ENCODE results near the gene IQCC. TPM values are rescaled to one million over a fixed set of nuclear protein-coding genes. Genes with fewer than 3 reads are reported as not detected.

IQCC gene
- total and polyA plus RNA-seq, 4 donors: 1.6 to 3.8 (median 2.5) TPM

GRCh38 chr1:32232558-32233304 lies 27.3 kb downstream of the IQCC start:
- Histone ChIP-seq H3K4me3 (no peak overlapping the region), H3K27ac (ENCODE audit: low read depth in 1 of 2, low read length in 1 of 2) (no peak overlapping the region), H3K9me3 (ENCODE audit: control insufficient read depth in 4 of 4, insufficient read depth in 3 of 4, low read length in 3 of 4) (no peaks in the 10 kb centered on the region), H3K36me3 (ENCODE audit: control insufficient read depth in 4 of 4, insufficient read depth in 4 of 4, low read length in 4 of 4) (peaks cover 15 to 35% (median 21%) of the 10 kb centered on the region in 4 donors), H3K4me1 (ENCODE audit: control insufficient read depth in 5 of 5, insufficient read depth in 5 of 5, low read length in 5 of 5) (peaks cover 0 to 3% (median 0%) of the 10 kb centered on the region in 5 donors), H3K27me3 (ENCODE audit: control insufficient read depth in 3 of 3, insufficient read depth in 3 of 3, low read length in 2 of 3) (no peaks in the 10 kb centered on the region), H3K9ac (ENCODE audit: insufficient read depth in 1 of 2, low read length in 2 of 2) (no peak overlapping the region)
- 90 to 94% methylated on average over 8 of the region's 8 CpGs for WGBS, 2 donors
- DNase-seq (no peak), ATAC-seq (ENCODE audit: insufficient read depth, low FRiP score) (no peak)
- no peak for TF ChIP-seq CTCF (IDR thresholded peaks at IDR 0.05; ENCODE audit: control extremely low read depth, extremely low read depth)

GRCh38 chr1:32234792-32235191 lies 29.3 kb downstream of the IQCC start:
- peaks cover 0 to 5% (median 2%) of the 10 kb centered on the region in 5 donors for H3K4me1 ChIP-seq (ENCODE audit: control insufficient read depth in 5 of 5, insufficient read depth in 5 of 5, low read length in 5 of 5)
- no peak overlapping the region for H3K4me3 ChIP-seq
- WGBS, 2 donors: 87% methylated on average over 7 of the region's 7 CpGs
- peaks cover 3 to 21% (median 11%) of the 10 kb centered on the region in 4 donors for H3K36me3 ChIP-seq (ENCODE audit: control insufficient read depth in 4 of 4, insufficient read depth in 4 of 4, low read length in 4 of 4)
- H3K9ac ChIP-seq (ENCODE audit: insufficient read depth in 1 of 2, low read length in 2 of 2): no peak overlapping the region
- H3K27ac ChIP-seq (ENCODE audit: low read depth in 1 of 2, low read length in 1 of 2): peak overlapping the region in 1 of 2 donors; percentile 24
- ATAC-seq (ENCODE audit: insufficient read depth, low FRiP score) (no peak), DNase-seq (no peak)
- H3K27me3 ChIP-seq (ENCODE audit: control insufficient read depth in 3 of 3, insufficient read depth in 3 of 3, low read length in 2 of 3): no peaks in the 10 kb centered on the region
- TF ChIP-seq CTCF (IDR thresholded peaks at IDR 0.05; ENCODE audit: control extremely low read depth, extremely low read depth): no peak
- H3K9me3 ChIP-seq (ENCODE audit: control insufficient read depth in 4 of 4, insufficient read depth in 3 of 4, low read length in 3 of 4): no peaks in the 10 kb centered on the region

DNA sequence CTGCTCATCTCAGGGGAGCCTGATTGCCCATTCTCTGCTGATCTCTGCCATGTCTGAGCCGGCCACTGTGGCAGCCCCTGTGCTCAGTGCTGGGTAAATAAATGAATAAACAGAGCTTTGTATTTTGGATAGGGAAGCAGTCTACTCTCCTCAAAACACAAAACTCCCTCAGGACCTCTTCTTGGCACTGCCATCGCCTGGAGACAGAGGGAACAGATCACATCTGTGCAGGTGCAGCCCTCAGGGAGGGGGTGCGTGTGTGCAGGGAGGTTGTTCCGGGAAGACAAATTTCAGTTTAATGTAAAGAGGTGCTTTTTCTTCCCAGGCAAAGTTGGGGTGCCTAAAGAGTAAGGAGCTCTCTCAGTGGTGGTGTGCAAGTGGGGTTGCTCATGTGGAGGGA lies 33.9 kb downstream of the IQCC start:
- TF ChIP-seq CTCF (IDR thresholded peaks at IDR 0.05; ENCODE audit: control extremely low read depth, extremely low read depth): no peak
- WGBS, 2 donors: 67 to 80% methylated on average over 4 of the region's 4 CpGs

More for the DNA sequence above, 33.9 kb downstream of the IQCC start:
- peak overlapping the region in 1 of 2 donors; percentile 75 for H3K27ac ChIP-seq (ENCODE audit: low read depth in 1 of 2, low read length in 1 of 2)
- peaks cover 0 to 31% (median 3%) of the 10 kb centered on the region in 5 donors for H3K4me1 ChIP-seq (ENCODE audit: control insufficient read depth in 5 of 5, insufficient read depth in 5 of 5, low read length in 5 of 5)
- DNase-seq (no peak), ATAC-seq (ENCODE audit: insufficient read depth, low FRiP score) (no peak)
- H3K4me3 ChIP-seq: no peak overlapping the region
- peaks cover 0 to 5% (median 2%) of the 10 kb centered on the region in 4 donors for H3K36me3 ChIP-seq (ENCODE audit: control insufficient read depth in 4 of 4, insufficient read depth in 4 of 4, low read length in 4 of 4)
- no peaks in the 10 kb centered on the region for H3K27me3 ChIP-seq (ENCODE audit: control insufficient read depth in 3 of 3, insufficient read depth in 3 of 3, low read length in 2 of 3)
- no peaks in the 10 kb centered on the region for H3K9me3 ChIP-seq (ENCODE audit: control insufficient read depth in 4 of 4, insufficient read depth in 3 of 4, low read length in 3 of 4)
- peak overlapping the region in 1 of 2 donors; percentile 41 for H3K9ac ChIP-seq (ENCODE audit: insufficient read depth in 1 of 2, low read length in 2 of 2)
